GM18907 (cell line): ENCODE measurements around the gene MIA3.

ENCODE experiments used
- ATAC-seq: cut with Tn5 transposase; IDR thresholded peaks from one replicate; pipeline ENCODE4 v1.9.1; 2021; ENCODE audit warnings: mild to moderate bottlenecking, moderate library complexity; ENCODE audit not compliant: unreplicated experiment

MIA3 gene

GRCh38 chr1:222617367-222617951, 438 bp upstream of the MIA3 start:
- ATAC-seq: peak; percentile 75

GRCh38 chr1:222618880-222619596, 1.1 kb downstream of the MIA3 start:
- ATAC-seq: no peak

- ATAC-seq: peak; percentile 64
Measured at GRCh38 chr1:222620566-222620965, 2.7 kb downstream of the MIA3 start.

GRCh38 chr1:222622765-222623164, 4.9 kb downstream of the MIA3 start:
- no peak for ATAC-seq

GRCh38 chr1:222623458-222623857, 5.6 kb downstream of the MIA3 start:
- no peak for ATAC-seq

- ATAC-seq: no peak
Measured at GRCh38 chr1:222624214-222624613, 6.3 kb downstream of the MIA3 start.

- ATAC-seq: no peak
Measured at GRCh38 chr1:222627232-222627631, 9.3 kb downstream of the MIA3 start.

GRCh38 chr1:222629921-222630535, 12.1 kb downstream of the MIA3 start:
- ATAC-seq: no peak

- ATAC-seq: no peak
Measured at GRCh38 chr1:222631611-222632208, 13.8 kb downstream of the MIA3 start.

GRCh38 chr1:222632749-222633148, 14.9 kb downstream of the MIA3 start:
- no peak for ATAC-seq

- peak; percentile 83 for ATAC-seq
Measured at GRCh38 chr1:222634180-222635013, 16.5 kb downstream of the MIA3 start.

GRCh38 chr1:222641269-222641948, 23.5 kb downstream of the MIA3 start:
- no peak for ATAC-seq

GRCh38 chr1:222642468-222642867, 24.6 kb downstream of the MIA3 start:
- no peak for ATAC-seq

- ATAC-seq: no peak
Measured at GRCh38 chr1:222643606-222643937, 25.7 kb downstream of the MIA3 start.

GRCh38 chr1:222643938-222644635, 26.2 kb downstream of the MIA3 start:
- ATAC-seq: peak; percentile 96

- no peak for ATAC-seq
Measured at GRCh38 chr1:222644636-222644980, 26.7 kb downstream of the MIA3 start.

- no peak for ATAC-seq
Measured at GRCh38 chr1:222652676-222653075, 34.8 kb downstream of the MIA3 start.

- ATAC-seq: peak; percentile 76
Measured at GRCh38 chr1:222653178-222653827, 35.4 kb downstream of the MIA3 start.

GRCh38 chr1:222654849-222655248, 37.0 kb downstream of the MIA3 start:
- ATAC-seq: peak; percentile 93
